Activated CD8-positive, alpha-beta memory T cell treated with anti-CD3 and anti-CD28 coated beads, Interleukin-2, amount 10 ng/mL, durations not matched to agents 7 days and 5 days (primary cell): Measurements from ENCODE around the gene GYS1. TPM values are rescaled to one million over a fixed set of nuclear protein-coding genes. Genes with fewer than 3 reads are reported as not detected.

Source experiments
- microRNA-seq: library from miRNA; unstranded; fragments of <30 nt; microRNA quantifications from one replicate; pipeline ENCODE4 v1.2.0, GENCODE V29; 2022
- total RNA-seq, 2 experiments: library from RNA; stranded (reverse); gene quantifications; one replicate each; pipeline ENCODE4 v1.2.3, GENCODE V29; 2021

GYS1 gene
- total RNA-seq, 2 experiments from 2014 or later, result 44.0 to 65.5 TPM

Small RNAs within 50 kb of the gene (microRNA-seq; reads per million reads assigned to microRNA genes)
- not detected for gene MIR6798

Other genes with a start within 250 kb of the GYS1 start
- gene IZUMO1, start 246.4 kb downstream of the GYS1 start, total RNA-seq, result not detected
- under 1 TPM; 0.06 to 0.09 TPM for gene FUT1, start 240.7 kb downstream of the GYS1 start, total RNA-seq
- not detected for gene FGF21, start 237.8 kb downstream of the GYS1 start, total RNA-seq
- 10 to 100 TPM; 46.7 to 54.6 TPM for gene BCAT2, start 182.3 kb downstream of the GYS1 start, total RNA-seq
- gene HSD17B14, start 156.8 kb downstream of the GYS1 start, total RNA-seq, result under 1 TPM; 0.38 to 0.59 TPM
- gene PLEKHA4, start 124.7 kb downstream of the GYS1 start, total RNA-seq, result 1 to 10 TPM; 2.2 to 5.6 TPM
- 10 to 100 TPM; 32.1 to 89.7 TPM for gene PPP1R15A, start 120.9 kb downstream of the GYS1 start, total RNA-seq
- under 1 TPM in 1 of 2 experiments, not detected in 1; 0.47 TPM for gene TULP2, start 94.6 kb downstream of the GYS1 start, total RNA-seq
- gene NUCB1, start 93.0 kb downstream of the GYS1 start, total RNA-seq, result 100 to 1,000 TPM; 185 to 226 TPM
- 1 to 10 TPM in 1 of 2 experiments, under 1 TPM in 1; 0.96 to 1.1 TPM for gene DHDH, start 59.6 kb downstream of the GYS1 start, total RNA-seq
- gene BAX, start 38.4 kb downstream of the GYS1 start, total RNA-seq, result 100 to 1,000 TPM; 359 to 377 TPM
- gene FTL, start 28.0 kb downstream of the GYS1 start, total RNA-seq, result 1,000 to 10,000 TPM; 1,380 to 1,403 TPM
- 100 to 1,000 TPM; 124 to 125 TPM for gene RUVBL2, start 578 bp upstream of the GYS1 start, total RNA-seq
- gene LHB, start 23.8 kb upstream of the GYS1 start, total RNA-seq, result not detected
- gene CGB3, start 31.0 kb upstream of the GYS1 start, total RNA-seq, result not detected
- not detected for gene CGB2, start 38.6 kb upstream of the GYS1 start, total RNA-seq
- not detected for gene CGB1, start 43.6 kb upstream of the GYS1 start, total RNA-seq
- not detected for gene CGB5, start 50.5 kb upstream of the GYS1 start, total RNA-seq
- gene CGB8, start 55.8 kb upstream of the GYS1 start, total RNA-seq, result not detected
- gene CGB7, start 64.4 kb upstream of the GYS1 start, total RNA-seq, result not detected
- gene NTF4, start 71.5 kb upstream of the GYS1 start, total RNA-seq, result not detected
- gene KCNA7, start 79.4 kb upstream of the GYS1 start, total RNA-seq, result not detected
- gene SNRNP70, start 92.1 kb upstream of the GYS1 start, total RNA-seq, result 100 to 1,000 TPM; 222 to 224 TPM
- gene LIN7B, start 121.1 kb upstream of the GYS1 start, total RNA-seq, result 1 to 10 TPM; 3.3 to 5.7 TPM
- 1 to 10 TPM; 1.6 to 1.8 TPM for gene C19orf73, start 125.8 kb upstream of the GYS1 start, total RNA-seq
- gene PPFIA3, start 126.2 kb upstream of the GYS1 start, total RNA-seq, result 1 to 10 TPM; 1.7 to 3.6 TPM
- not detected for gene HRC, start 162.1 kb upstream of the GYS1 start, total RNA-seq
- under 1 TPM in 1 of 2 experiments, not detected in 1; 0.14 TPM for gene TRPM4, start 164.5 kb upstream of the GYS1 start, total RNA-seq